Retinal pigment epithelial cell (primary cell): ENCODE measurements around the gene RNF149.
A peak's percentile ranks its signal among the peaks of the same experiment; 100 is the strongest.

Experiments
- DNase-seq: peaks from one replicate; pipeline ENCODE4 v3.0.0-alpha.2; 2010; ENCODE audit warnings: low read depth
- H3K4me3 ChIP-seq: 2 replicates; pipeline ENCODE4 v1.5.1; 2011; ENCODE audit warnings: mild to moderate bottlenecking, low read length, control low read depth, moderate library complexity
- CTCF ChIP-seq: conservative IDR thresholded peaks from 2 replicates; pipeline ENCODE4 v1.5.1; 2011; ENCODE audit warnings: low read depth, low read length, control low read depth, inconsistent platforms

The RNF149 gene

GRCh38 chr2:101310090-101310833 is 1.8 kb upstream of the RNF149 start:
- no peak for DNase-seq
- H3K4me3 ChIP-seq: no peak overlapping the region
- no peak for TF ChIP-seq CTCF

- no peak for TF ChIP-seq CTCF
- DNase-seq: no peak
- H3K4me3 ChIP-seq: peak overlapping the region; percentile 71
Measured at GRCh38 chr2:101307950-101308431, 510 bp downstream of the RNF149 start.

GRCh38 chr2:101307503-101307902 is 998 bp downstream of the RNF149 start:
- H3K4me3 ChIP-seq: peak overlapping the region; percentile 71
- DNase-seq: no peak
- no peak for TF ChIP-seq CTCF

- no peak for DNase-seq
Measured at GRCh38 chr2:101306410-101306809, 2.1 kb downstream of the RNF149 start.

GRCh38 chr2:101305492-101306078 is 2.9 kb downstream of the RNF149 start:
- DNase-seq: peak; percentile 30
- TF ChIP-seq CTCF: no peak
- peak overlapping the region; percentile 71 for H3K4me3 ChIP-seq

More at GRCh38 chr2:101306410-101306809, 2.1 kb downstream of the RNF149 start:
- no peak for TF ChIP-seq CTCF
- peak overlapping the region; percentile 71 for H3K4me3 ChIP-seq

- TF ChIP-seq CTCF: no peak
Measured at GRCh38 chr2:101305035-101305434, 3.5 kb downstream of the RNF149 start.

GRCh38 chr2:101303688-101304087 is 4.8 kb downstream of the RNF149 start:
- no peak for DNase-seq
- no peak for TF ChIP-seq CTCF
- H3K4me3 ChIP-seq: no peak overlapping the region

More at GRCh38 chr2:101305035-101305434, 3.5 kb downstream of the RNF149 start:
- H3K4me3 ChIP-seq: peak overlapping the region; percentile 19
- DNase-seq: no peak
